Uterus (tissue), 2 donors: ENCODE measurements around the gene TXNRD2.

Source experiments
- POLR2A ChIP-seq, 2 donors: fragments of 450-650 bp; IDR thresholded peaks; one replicate each; pipeline ENCODE4 v1.6.1; 2016; ENCODE audit warnings: antibody characterized with exemption in 2 of 2, mild to moderate bottlenecking in 1 of 2, moderate library complexity in 1 of 2
- TF ChIP-seq, protein P1 (sequence below), 4 experiments: fragments of 200-600 bp in 2 of 4; fragments of 450-650 bp in 2 of 4; sonication (generic) in 2 of 4; IDR thresholded peaks; one replicate each; pipeline ENCODE4 v1.5.1; 2016 to 2019; ENCODE audit warnings: antibody characterized with exemption in 4 of 4, mild to moderate bottlenecking in 2 of 4, moderate library complexity in 1 of 4

DNA sequence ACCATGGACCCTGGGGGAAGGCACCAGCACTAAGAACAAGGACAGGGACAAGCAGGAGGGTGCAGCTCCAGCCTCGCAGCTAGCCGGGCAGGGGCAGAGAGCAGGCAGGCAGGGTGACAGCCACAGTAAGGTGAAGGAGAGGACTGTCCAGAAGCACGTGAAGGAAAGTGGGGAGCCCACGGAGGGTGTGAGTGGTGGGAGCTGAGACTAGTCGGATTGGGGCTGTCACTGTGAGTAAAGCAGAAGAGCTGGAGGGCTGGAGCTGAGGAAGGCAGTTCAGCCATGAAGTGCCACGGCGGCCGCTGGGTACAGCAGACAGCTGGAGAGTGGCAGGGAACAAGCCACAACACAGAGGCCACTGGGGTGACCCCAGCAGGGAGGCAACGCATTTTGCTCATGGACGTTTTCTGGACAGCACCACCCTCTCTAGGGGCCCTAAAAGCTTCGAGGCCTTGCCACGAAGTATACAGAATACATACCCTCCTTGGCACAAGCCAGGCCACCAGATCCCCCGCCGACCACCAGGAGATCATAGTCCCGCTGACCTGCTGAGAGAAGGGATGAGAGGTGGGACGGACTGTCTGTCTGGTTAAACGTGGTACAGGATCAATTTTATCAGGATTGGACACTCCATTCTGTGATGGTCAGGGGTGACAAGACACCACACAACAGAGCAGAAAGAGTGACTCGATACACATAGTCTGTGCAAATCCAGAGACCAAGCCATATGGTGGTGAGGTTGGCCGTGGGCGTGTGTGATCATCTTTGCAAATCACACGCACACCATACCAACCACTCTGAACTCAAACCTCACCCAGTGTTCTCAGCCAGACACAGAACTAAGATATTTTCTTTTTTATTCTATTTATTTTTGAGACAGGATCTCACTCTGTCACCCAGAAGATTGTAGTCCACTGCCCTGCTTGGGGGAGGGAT lies 10.8 kb downstream of the TXNRD2 start:
- TF ChIP-seq, protein P1, sequence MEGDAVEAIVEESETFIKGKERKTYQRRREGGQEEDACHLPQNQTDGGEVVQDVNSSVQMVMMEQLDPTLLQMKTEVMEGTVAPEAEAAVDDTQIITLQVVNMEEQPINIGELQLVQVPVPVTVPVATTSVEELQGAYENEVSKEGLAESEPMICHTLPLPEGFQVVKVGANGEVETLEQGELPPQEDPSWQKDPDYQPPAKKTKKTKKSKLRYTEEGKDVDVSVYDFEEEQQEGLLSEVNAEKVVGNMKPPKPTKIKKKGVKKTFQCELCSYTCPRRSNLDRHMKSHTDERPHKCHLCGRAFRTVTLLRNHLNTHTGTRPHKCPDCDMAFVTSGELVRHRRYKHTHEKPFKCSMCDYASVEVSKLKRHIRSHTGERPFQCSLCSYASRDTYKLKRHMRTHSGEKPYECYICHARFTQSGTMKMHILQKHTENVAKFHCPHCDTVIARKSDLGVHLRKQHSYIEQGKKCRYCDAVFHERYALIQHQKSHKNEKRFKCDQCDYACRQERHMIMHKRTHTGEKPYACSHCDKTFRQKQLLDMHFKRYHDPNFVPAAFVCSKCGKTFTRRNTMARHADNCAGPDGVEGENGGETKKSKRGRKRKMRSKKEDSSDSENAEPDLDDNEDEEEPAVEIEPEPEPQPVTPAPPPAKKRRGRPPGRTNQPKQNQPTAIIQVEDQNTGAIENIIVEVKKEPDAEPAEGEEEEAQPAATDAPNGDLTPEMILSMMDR (IDR thresholded peaks at IDR 0.05): no peak
- no peak for TF ChIP-seq POLR2A (IDR thresholded peaks at IDR 0.05)
